ENCODE measurements around the gene KRTAP10-9.

- TF ChIP-seq TAF1 (IDR thresholded peaks at IDR 0.05; ENCODE audit: low read depth) (no peak), REST (IDR thresholded peaks at IDR 0.05; ENCODE audit: low read depth) (no peak), RAD21 (IDR thresholded peaks at IDR 0.05; ENCODE audit: low read depth) (no peak), EP300 (IDR thresholded peaks at IDR 0.05; ENCODE audit: borderline replicate concordance) (no peak), CREB1 (IDR thresholded peaks at IDR 0.05; ENCODE audit: low read depth) (no peak), CEBPB (IDR thresholded peaks at IDR 0.05) (no peak), MAX (IDR thresholded peaks at IDR 0.05) (no peak), TEAD4 (IDR thresholded peaks at IDR 0.05) (no peak), USF1 (IDR thresholded peaks at IDR 0.05) (no peak), NFIC (IDR thresholded peaks at IDR 0.05) (no peak), FOXM1 (IDR thresholded peaks at IDR 0.05; ENCODE audit: borderline replicate concordance, low read depth) (no peak), EGR1 (IDR thresholded peaks at IDR 0.05) (no peak), YY1 (IDR thresholded peaks at IDR 0.05; ENCODE audit: low read depth) (no peak)
These were observed 10.3 kb downstream of the KRTAP10-9 start, which contains the start of gene KRTAP10-10 for GRCh38 chr21:44637018-44637850.
